Activated T-cell treated with anti-CD3 and anti-CD28 coated beads for 48 hours (primary cell): ENCODE results near the gene PTPRJ.

Source experiments
- DNase-seq: peaks from one replicate; pipeline ENCODE4 v3.0.0-alpha.2; 2020; ENCODE audit warnings: low read depth

Gene PTPRJ

DNA sequence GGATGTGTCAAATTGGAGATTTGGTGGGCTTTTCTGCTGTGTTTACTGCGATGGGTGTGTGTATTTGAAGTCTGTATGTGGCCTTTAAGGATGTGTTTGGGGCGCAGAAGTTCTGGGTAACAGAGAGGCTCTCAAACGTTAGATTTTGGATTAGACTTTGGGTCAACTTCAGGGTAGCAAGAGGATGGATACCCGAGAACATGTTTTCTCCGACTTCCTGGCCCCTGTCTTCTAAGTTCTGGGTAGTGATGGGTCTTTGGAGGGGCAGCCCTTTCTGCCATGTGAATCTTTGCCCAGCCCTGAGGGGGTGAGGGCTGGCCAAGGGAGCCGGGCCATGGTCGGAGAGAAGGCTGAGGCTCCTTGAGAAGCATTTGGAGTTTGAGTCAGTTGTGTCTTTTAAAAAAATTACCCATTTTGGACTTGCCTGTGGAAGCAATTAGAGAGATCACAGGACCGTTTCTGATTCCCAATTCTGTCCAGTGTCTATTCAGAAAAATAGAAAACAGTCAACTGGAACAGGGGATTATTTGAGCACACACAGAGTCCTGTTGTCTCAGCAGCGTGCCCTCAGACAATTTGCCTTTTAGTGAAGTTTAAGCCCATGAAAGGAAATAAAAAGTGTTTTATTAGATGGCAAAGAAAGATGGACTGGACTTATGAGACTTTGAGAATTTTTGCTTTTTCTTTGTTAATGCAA is 114.4 kb downstream of the PTPRJ start:
- no peak for DNase-seq

DNA sequence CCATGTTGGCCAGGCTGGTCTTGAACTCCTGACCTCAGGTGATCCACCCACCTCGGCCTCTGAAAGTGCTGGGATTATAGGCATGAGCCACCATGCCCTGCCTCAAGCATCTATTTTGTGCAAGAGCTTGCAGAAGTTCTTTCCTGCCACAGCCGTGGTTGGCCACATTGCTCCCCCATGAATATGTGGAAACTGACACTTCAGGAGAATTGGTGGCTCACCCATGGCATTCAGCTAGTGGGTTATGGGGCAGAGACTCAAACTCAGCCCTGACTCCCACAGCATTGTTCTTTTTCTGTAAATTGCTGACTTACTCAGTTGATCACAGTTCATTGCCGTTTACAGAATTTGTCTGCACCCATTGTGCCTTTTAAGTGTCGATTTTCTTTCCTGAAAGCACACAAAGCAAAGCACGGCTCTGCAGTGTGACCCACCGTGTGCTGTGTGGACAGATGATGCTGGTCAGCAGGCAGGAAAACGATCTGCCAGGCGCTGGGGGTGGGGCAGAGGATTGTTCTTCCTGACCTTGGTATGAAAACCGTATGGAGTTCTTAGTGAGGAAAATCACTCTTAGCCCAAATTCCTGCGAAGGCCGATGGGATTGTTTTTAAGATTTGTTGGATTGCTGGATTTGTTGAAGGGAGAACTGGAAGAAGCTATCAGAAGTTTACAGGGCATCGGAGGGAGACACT is 115.6 kb downstream of the PTPRJ start:
- no peak for DNase-seq

DNA sequence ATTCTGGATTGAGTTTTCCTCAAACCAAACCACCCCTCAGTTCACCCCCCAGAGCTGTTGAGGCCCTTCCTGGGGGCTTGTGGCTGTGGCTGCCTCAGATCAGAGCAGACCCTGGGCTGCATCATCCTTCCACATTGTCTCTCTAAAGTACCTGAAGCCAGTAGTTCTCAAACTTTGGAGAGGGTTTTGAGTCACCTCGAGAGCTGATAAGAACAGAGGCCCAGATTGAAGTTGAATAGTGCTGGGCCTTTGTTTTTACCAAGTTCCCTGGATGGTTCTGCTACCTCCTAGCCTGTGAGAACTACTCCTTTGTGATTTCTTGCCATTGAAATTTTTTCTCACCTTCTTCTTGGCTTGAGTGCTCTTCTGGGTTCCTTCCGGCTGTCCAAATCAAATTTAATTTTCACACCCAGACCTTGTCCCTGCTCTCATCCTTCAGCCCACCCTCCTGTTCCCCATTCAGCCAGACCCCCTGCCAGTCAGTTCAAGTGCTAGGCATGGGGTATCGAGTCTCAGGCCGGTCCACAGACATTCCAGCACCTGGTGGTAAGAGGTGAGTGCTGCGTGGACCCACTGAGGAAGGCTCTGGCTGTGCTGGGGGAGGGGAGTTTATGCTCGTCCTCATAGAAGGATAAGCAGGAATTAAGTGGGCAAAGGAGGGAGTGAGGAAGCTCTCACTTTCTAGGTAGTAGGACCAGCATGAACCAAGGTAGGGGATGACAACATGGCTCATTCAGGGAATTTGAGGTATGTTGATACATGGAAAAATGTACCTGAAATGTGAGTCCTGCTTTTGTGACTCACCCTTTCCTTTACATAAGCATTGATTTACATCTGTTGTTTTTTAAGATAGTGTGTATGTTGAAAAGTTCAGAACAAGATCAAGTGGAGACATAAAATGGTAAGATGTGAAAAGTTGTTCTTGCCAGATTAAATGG is 116.5 kb downstream of the PTPRJ start:
- no peak for DNase-seq

DNA sequence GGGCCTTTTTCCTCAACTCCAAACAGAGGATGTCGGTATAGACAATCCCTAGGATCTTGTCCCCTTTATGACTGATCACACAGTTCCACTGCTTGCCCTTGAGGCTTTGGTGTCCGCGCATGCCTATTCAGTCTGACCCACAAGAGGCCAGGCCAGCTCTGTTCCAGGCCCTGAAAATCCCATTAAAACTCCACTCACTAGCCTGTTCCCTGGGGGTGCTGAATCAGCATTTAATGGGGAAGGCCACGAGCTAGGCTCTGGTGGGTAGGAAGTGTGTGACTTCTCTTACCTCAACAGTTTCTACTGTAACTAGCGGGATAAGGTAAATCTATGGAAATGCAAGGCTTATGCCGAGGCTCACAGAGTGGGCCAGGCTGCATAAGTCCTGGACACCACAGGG is 117.7 kb downstream of the PTPRJ start:
- DNase-seq: no peak

DNA sequence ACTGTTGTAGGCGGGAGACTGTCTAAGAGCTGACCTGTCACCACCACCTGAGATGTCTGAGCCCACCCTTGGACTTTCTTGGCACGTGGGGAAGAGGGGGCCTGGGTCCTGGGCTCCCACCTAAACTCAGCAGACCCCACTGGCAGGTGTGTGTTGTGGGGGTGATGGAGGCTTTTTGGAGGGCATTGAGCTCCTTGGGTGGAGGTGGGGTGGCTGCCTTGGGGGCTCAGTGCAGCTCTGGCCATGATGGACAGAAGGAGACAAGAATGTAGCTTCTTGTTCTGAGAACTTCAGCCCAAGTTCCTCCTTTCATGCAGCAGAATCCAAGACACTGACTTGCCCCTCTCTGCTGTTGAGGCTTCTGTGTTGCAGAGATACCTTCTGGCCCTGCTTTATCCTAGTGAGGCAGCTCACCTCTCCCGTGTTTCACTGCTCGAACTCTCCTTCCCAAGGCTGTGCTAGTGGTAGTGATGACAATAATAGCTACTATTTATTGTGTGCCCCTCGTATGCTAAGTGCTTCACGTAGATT is 119.6 kb downstream of the PTPRJ start:
- no peak for DNase-seq

DNA sequence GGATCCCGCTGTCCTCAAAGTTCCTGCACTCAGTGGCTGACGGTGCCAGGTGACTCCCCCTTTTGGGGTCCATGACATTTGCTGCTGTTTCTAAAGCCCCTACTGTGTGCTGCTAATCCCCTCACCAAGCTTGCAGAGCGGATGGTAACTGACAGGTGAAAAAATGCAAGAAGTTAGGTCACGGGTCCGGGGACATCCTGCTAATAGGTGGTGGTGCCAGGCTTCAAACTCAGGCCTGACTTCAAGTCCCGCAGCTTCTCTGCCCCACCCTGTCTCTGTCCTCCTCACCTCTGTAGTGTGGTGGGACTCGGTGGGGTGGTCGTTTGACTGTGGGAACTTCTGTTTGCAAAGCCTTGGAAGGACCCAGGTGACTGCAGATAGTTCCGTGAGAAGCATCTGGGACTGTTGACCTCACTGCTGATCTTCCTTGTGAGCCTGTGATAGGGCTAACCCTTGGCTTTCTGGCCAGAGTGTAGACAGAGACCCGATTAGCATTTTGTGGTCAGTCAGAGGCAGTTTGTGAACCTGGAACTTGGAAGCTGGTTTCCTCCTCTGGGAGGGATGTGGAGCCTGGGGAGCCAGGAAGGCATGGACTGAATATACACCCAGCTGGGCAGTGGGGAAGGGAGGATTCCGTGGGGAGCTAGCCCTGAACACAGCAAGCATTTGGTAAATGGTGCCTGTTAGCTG is 120.8 kb downstream of the PTPRJ start:
- DNase-seq: no peak

DNA sequence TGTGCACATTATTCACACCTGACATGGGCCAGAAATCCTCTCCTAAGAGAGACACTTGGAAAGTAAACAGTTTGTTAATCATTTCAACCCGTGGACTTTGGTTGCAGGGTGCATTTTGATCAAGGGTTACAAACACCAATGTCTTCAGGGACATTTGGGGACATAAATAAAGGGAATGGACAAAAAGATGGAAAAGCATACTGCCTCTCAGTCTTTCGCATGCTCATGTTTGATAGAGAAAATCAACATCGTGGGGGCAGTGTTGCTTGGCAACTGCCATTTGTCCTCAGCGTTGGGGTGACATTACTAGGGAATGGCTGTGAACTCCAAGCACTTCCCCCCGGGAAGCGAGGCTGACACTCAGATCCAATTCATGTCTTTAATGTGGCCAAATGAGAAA is 121.6 kb downstream of the PTPRJ start:
- DNase-seq: no peak

DNA sequence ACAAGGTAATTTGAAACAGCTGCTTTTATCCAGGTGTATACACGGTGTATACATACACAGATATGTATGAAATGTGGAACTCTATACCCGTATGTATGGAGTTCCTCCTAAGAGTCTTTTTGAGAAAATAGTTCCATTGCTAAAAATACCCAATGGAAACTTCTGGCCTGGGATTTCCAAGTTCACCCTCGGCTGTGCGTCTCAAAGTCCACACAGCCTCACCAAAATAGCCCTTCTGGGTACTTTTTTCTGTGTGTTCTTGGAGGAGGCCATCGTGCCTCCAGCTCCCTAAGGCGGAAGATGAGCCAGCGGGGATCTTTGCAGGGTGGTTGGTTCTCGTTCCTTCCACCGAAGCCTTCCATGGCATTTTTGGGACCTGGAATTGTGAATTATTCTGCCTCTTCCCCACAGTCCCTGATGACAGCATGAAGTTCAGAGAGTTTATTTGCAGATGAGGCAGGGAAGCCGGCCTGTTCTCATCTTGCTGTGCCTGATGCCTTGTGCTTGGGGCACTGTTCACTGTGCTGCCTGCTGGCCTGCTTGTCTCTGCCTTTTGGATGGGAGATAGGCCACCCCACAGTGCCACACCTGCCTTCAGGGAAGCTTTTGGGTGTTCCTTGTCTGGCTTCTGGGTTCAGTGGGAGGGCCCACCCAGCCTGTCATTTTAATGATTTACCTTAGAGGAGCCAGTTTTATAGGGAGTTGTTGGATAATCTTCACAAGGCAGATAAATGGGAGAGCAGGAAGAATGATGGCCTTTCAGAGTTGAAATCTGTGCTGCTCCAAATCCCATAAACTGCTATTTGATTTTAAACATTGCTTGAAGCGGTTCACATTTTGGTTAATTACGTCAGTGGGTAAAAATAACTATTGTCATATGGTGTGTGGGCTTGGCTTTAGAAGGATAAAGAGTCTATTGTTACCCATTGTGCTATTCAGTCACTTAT is 123.5 kb downstream of the PTPRJ start:
- no peak for DNase-seq

DNA sequence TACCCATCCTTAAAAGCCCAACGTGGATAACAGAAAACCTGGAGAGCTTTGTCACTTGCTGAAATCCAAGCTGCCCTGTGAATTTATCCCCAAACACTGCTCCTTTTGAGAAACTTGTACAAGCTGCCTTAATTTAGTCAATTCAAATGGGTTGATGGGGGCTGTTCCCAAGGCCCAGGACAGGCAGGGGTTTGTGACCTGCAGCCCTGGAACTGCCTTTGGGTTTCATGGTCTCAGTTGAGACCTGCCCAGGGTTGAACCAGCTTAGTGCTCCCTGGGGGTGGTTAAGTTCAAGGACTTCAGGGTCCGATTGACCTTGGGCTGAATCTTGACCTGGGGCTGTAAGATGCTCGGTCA is 124.2 kb downstream of the PTPRJ start:
- DNase-seq: no peak

DNA sequence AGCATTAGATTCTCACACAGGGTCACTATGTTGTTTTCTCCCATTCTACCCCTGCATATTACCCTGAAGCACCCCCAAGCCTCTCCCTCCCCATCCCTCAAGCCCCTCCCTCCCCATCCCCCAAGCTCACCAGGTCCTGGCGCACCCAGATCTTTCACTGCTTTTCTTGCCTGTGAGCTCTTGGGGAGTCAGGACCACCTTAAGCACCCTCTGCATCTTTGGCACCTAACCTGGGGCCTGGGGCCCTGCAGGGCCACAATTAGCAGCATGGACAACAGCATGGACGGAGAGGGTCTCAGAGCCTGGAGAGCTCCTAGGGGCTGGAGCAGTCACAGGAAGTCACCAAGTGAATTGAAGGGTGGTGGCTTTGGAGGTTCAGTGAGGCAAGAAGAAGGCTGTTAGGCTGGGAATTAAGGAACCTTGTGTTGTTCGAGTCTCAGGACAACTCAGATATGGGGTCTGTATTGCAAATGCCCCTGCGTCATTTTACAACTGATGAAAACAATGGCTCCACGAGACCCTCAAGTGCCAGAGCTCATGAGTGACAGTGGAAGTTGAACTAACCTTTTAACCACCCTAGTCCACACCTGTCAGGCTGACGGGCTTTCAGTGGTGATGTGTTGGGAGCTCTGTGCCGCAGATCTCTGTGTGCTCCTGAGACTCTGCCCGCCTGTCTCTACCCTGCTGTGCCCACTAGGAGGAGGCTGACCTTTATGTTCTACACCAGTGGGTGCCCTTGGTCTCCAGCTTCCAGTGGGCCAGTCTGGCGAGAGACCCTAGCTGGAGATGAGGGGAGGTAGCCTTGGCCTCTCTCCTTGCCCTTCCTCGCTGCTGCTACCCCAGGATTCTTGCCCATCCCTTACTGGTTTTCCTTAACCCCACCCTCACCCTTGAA is 125.0 kb downstream of the PTPRJ start:
- no peak for DNase-seq

DNA sequence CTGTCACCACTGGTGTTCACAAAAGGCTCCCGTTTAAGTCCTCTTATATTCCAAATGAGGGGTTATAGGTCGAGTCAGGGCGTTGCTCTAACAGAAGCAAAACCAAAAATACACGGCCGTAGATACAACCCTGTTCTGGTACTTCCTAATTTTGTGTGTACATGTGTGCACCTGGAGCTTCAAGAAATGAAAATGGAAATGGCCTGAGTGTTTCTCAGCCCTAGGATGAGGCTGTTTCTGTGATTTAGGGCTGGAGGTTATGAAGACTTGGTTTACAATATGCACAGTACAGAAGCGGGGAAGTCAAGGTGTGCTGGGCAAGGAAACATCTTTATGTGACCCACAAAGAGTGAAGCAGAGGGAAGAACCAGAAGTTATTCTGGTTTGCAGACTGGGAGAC is 125.8 kb downstream of the PTPRJ start:
- no peak for DNase-seq

DNA sequence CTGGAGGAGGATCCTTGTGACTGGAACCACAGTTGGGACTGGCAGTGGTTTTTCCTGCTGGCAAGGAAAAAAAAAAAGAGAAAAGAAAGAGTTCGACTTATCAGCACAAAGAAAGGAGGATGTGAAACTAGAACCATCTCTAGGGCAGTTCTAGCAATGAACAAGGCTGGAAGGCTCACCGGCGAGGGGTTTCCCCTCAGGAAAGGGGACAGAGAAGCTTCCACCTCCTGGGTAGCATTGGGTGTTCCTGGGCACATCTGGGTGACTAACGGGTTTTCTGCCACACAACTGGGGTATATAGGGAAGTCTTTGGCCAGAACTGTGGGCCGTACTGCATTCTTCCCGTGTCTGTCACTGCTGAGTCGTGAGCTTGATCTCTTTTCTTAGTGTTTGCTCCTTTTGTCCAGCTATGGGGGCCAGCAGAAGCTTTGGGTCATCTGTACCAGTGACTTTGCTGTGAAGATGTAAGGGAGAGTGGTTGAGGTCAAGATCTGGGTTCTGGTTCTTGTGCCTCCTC is 126.9 kb downstream of the PTPRJ start:
- DNase-seq: peak; percentile 44

DNA sequence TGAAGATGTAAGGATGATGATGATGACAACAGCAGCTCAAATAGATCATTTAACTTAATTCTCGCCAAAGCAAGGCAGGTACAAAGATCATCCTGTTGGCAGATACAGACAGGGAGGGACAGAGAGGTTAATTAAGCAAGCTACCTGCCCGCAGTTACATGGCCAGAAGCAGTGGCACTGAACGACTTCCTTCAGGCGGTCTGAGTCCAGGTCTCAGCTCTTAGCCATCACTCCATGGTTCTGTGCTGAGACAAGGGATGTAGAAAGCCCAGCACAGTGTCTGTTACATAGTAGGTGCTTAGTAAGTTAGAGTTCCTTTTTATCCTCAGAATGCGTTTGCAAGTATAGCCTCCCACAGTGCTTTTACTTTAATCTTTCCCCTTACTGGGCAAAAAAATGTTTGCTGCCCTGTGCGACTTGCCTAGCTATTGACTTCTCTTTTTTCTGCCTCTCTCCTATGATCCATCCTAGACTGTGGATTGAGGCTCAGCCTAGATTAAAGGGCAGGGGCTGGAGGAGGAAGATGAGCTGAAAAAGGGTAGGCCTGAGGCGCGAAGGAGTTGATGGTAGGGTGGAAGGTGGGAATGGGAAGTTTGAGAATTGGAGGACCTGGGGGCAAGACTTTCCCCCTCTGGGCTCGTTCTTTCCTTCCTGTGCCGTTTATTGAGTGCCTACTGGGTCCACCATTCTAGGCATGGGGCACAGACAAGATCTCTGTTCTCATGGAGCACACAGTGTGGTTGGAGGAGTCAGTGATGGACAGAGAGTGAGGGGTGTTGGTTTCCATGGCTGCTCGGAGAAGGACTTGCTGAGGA is 128.1 kb downstream of the PTPRJ start:
- DNase-seq: no peak

DNA sequence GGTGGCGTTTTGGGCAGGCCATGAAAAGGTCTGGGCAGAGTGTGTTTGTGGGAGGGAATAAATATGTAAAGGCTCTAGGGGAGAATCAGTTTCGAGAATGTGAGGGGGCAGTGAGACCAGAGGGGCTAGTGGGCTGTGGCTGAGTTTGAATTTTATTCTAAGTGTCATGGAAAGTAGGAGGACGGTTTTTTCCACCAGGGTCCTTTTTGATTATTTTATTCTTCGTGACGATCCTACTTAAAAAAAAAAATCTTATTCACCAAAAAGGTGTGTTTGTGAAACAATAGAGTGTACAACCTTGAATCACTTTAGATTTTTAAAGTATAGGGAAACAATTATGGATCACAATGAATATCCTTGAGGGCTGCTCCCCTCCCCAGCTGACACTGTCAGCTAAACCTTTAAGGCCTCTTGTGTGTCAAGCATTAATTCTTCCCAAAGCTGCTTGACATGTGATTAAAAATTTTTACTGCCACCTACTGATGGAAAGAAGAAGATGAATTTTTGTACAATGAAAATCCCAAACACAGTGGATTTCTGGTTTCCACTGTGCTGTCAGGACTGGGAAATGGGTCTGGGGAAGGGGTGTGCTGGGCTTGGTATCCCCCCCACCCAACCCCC is 128.8 kb downstream of the PTPRJ start:
- no peak for DNase-seq

DNA sequence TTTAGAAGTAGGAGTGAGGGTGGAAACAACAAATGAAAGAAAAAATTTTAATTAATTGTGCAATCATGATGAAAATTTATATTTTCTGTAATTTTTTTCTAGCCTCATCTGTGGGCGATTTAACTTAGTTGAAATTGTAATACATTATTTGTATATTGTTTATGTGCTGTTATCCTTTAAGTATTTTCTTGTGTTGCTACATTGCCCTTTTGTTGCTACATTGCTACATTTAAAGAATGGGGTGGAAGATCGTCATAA is 130.1 kb downstream of the PTPRJ start:
- DNase-seq: no peak

DNA sequence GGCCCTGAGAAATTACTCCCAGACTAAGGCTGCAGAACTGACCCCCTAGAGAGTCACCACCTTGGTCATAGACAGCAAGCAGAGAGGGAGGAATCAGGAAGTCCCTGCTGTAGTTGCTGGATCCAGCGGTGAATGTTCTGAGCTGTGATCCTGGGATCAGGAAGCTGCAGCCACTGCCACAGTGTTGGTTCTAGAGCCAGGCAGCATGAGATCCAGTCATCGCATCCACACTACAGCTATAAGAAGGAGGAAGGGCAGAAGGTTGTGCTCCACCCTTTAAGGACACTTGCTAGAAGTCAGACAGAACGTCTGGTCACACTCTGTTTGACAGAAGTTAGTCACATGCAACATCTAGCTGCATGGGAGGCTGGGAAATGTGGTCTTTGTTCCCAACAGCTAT is 131.5 kb downstream of the PTPRJ start:
- no peak for DNase-seq

DNA sequence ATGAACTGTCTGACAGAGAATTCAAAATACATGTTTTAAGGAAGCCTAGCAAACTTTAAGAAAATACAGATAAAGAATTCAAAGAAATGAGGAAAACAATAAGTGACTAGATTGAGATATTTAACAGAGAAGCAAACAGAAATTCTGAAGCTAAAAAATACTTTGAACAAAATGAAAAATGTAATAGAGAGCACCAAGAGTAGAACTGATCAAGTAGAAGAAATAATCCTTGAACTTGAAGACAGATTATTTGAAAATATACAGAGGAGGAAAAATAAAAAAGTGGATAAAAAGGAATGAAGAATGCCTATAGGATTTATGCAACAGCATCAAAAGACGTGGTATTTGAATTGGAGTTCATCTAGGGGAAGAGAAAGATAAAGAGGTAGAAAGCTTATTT is 134.4 kb downstream of the PTPRJ start:
- no peak for DNase-seq

DNA sequence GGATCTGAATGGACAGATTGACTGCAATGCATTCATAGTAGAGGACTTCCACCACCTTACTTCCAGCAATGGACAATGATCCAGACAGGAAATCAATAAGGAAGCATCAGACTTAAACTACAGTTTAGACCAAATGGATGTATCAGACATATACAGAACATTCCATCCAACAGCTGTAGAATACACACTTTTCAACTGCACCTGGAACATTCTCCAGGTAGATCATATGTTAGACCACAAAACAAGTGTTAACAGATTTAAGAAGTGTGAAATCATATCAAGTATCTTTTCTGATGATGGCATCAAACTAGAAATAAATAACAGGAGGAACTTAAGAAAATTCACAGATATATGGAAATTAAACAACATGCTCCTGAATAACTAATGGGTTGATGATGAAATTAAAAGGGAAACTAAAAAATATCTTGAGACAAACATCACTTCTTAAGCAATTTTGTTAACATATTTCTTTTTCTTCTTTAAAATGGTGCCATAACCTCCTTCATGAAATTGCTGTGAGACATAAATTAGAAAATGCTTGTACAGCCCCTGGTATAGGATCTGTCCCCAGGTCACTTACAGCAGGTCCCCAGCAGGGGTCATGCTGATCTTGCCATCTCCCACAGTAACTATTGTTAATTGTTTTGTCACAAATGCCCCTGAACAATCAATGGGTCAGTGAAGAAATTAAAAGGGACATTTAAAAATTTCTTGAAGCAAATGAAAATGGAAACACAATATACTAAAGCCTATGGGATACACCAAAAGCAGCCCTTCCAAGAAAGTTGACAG is 136.3 kb downstream of the PTPRJ start:
- no peak for DNase-seq
